Stimulated activated CD8-positive, alpha-beta memory T cell treated with anti-CD3 and anti-CD28 coated beads, Interleukin-2, amount 100 ng/mL, for 1 hour (primary cell): ENCODE measurements around the gene A4GNT.

ENCODE experiments used
- DNase-seq, 2 donors: peaks; one replicate each; pipeline ENCODE4 v3.0.0-alpha.2; 2020; ENCODE audit warnings: low read depth in 2 of 2

Gene A4GNT

GRCh38 chr3:138078901-138079344, 53.3 kb downstream of the A4GNT start:
- DNase-seq, result no peak

GRCh38 chr3:138078096-138078495, 54.1 kb downstream of the A4GNT start:
- DNase-seq, result no peak
